GM18951 (cell line): Measurements from ENCODE around the gene SLC39A7.

Source experiments
- POLR2A ChIP-seq: IDR thresholded peaks from 4 replicates; pipeline ENCODE4 v1.6.1; 2011; ENCODE audit warnings: mild to moderate bottlenecking; ENCODE audit not compliant: insufficient read length, insufficient read depth; ENCODE audit errors: extremely low read depth
- in situ Hi-C: fragments of 300-500 bp; cut with MboI; formaldehyde crosslinking; loops from one replicate; pipeline ENCODE4 v1.12.0; 2022; ENCODE audit warnings: low sequenced_read_pairs, mixed read lengths, inconsistent platforms; ENCODE audit not compliant: unreplicated experiment

Gene SLC39A7

DNA sequence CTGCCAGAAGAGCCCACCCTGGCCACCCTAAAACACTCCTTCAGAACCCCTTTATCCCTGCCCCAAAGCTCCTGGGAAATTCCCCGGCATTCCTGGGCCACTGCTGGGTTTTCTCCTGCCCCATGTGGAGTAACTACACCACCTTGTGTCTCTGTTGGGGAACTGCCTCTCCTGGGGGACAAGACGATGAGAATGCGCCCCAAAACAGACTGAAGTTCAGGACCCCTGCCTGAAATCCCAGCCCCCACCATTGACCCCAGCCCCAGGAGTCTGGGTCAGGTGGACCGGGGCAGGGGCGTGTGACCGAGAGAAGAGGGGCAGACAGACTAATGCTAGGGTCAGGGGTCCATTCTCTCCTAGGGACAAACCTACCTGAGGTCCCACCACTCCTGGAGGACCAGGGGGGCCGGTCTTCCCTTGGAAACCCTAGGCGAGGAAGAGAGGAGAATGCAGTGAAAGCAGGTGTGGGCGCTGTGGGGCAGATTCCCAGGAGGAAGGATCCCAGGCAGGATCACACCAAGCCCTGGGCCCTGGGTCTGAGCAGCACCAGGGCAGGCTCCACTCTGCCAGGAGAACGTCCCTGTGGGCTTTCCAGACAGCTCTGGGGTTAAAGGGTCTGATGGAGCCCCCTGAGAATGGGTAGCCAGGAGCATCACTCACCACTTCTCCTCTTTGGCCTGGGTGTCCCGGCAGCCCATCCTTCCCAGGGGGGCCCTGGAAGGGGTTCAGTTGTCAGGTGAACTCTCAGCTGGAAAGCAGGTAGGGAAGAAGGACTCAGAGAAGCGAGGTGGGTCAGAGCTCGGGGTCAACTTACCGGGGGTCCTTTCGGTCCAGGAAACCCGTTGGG lies 27.8 kb upstream of the SLC39A7 start:
- in situ Hi-C loops, result no loop called here
- TF ChIP-seq POLR2A, result no peak

DNA sequence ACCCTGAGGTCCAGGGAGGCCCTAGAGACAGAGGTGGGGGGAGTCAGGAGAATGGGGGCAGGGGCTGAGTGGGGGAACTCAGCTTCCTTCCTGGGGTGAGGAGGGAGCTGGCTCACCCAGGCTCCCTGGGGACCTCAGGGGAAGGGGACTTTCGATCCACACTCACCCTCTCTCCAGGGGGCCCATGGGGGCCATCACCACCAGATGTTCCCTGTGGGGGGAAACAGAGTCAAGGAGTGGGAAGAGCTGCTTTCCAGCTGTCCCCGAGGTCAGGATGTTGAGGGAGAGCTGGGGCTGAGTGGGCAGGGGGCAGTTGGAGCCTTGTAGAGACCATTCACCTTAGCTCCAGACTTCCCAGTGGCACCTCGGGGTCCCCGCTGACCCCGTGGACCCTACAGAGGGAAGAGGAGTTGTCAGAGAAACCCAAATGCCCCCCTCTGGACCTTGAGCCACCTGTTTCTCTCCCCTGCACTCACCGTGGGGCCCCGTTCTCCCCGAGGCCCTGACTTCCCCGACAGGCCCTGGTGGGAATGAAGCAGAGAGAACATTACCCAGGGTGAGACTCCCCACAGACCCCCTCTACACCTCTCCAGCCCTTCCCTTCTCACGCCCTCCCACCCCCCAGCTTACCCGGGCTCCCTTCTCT lies 27.0 kb upstream of the SLC39A7 start:
- in situ Hi-C loops, result no loop called here
- no peak for TF ChIP-seq POLR2A

DNA sequence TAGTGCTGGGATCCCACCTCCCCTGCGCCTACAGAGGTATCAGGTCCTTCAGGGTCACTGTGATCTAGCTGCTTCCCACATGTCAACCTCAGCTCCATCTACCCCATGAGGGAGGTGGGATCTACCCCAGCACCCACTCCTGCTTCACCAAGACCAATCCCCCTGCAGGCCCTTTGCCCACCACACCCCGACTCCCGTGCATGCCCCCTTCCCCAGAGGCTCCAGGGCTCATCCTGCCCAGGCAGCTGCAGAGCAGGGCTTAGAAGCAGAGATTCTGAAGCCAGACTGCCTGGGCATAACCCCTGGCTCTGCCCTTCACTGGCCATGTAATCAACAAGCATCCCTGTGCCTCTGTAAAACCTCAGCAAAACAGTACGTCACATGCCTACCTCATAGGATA lies 25.9 kb upstream of the SLC39A7 start:
- in situ Hi-C loops, result no loop called here
- no peak for TF ChIP-seq POLR2A

DNA sequence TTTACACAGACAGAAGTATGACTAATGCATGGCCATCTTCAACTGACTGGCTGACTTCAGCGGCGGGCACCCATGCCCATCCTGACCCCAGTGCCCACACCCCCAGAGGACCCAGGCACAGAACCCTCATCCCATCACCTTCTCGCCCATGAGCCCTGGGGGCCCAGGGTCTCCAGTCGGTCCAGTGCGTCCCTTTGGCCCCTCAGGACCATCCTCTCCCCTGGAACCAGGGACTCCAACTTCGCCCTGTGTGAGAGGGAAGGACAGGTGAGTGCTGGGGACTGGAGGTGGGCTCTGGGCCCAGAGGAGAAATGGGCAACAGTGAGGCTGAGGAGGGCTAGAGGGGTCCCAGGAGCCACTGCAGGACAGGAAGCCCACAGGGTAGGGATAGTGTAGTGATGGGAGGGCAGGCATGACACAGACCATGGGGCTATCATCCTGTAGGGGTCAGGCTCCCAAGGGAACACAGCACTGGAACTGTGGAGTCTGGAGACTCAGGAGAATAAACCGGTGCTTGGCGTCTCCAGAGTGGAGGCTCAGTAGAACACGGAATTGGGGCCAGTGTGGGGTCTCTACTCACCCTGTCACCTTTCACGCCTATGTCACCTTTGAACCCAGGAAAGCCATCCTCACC lies 25.1 kb upstream of the SLC39A7 start:
- no peak for TF ChIP-seq POLR2A
- in situ Hi-C loops, result no loop called here

DNA sequence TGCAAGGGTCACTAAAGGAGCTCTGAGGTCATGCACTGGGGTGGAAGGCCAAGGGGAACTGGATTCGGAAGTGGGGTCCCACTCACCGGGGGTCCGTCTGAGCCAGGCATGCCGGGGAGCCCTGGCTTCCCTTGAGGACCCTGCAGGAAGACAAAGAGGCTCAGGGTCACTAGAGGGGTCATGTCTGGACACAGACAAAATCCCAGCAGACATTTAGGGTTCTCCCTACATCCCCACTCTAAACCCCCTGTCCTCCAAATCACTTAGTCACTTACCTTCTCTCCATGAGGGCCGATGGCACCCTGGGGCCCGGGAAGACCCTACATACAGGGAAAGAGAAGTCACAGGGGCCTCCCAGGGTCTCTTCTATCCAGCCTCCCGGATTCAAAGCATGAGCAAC lies 23.8 kb upstream of the SLC39A7 start:
- in situ Hi-C loops, result no loop called here
- TF ChIP-seq POLR2A, result no peak

DNA sequence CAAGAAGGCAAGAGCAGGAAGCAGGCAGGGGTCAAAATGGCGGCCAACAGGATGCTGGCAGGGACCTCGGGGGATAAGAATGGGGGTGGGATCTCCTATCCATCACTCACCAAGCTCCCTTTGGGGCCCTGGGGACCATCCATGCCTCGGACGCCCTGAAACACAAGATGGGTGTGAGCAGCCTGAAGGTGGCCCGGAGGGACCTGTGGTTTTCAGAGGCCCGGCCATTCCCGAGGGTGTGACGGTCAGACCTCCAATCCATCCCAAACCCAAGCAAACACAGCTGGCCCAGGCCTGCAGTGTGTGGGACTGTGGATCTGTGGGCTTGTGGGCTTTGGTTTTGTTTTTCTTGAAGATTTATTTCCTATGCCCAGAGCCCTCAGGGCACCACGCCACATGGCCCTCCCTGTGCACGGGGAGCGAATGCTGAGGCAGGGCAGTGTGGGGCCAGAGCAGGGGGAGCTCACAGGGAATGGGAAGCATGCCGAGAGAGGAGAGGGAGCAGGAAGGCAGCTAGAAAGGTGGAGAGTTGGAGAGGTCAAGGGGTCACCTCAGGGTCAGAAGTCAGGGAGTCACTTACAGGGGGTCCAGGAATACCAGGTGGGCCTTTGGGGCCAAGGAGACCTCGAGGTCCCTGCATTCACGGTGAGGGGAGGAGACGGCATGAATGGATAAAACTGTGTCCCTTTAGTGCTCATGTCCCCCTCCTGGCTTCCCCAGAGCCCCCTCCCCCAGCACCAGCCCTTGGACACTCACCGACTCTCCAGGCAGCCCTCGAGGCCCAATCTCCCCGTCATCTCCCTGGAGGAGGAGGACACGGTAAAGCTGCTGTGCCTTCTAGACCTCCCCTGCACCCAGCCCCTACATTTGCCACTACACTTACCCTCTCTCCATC lies 22.9 kb upstream of the SLC39A7 start:
- TF ChIP-seq POLR2A, result no peak
- in situ Hi-C loops, result no loop called here

DNA sequence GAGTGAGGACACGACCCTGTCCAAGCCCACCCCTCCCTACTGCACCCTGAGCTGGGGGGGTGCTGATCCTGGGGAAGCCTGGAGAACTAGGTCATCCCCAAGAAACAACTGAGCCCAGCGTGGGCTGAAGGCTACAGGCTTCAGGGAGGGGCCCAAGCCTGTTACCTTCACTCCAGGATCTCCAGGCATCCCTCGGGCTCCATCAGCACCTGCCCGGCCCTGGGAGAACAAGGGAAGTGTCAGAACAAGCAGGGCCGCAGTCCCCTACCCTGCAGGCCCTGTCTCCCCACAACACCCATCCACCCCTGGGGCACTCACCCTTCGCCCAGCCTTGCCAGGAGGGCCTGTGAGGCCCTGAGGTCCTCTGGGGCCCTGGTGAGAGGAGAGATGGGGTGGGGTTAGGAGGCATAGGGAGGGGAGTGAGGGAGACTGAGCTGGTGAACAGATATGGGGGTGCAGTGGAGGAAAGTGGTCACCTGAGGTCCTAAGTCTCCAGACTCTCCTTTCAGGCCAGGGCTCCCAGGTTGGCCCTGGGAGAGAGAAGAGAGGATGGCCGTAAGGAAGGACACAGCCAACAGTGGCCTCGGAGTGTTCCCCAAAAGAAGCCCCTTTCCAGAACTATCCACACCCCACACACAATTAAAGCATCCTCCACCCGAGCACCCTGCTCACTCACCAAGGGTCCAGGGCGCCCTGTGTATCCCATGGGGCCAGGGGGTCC lies 21.8 kb upstream of the SLC39A7 start:
- TF ChIP-seq POLR2A, result no peak
- in situ Hi-C loops, result no loop called here

DNA sequence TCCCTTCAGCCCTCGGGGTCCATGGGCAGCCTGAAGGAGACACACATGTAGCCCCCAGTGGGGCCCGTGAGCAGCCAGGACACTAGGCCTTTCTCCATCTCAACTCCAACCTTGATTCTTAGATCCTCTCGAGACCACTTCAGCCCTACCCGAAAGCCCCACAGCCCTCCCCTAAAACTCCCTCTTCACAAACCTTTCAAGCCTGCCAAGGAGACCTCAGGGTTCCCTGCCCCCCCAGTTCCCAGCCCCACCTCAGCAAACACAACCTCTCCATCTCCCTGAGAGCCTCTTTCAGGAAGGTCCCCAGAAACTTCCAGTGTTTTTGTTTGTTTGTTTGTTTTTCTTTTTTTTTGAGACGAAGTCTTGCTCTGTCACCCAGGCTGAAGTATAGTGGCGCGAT lies 19.5 kb upstream of the SLC39A7 start:
- TF ChIP-seq POLR2A, result no peak
- in situ Hi-C loops, result no loop called here

DNA sequence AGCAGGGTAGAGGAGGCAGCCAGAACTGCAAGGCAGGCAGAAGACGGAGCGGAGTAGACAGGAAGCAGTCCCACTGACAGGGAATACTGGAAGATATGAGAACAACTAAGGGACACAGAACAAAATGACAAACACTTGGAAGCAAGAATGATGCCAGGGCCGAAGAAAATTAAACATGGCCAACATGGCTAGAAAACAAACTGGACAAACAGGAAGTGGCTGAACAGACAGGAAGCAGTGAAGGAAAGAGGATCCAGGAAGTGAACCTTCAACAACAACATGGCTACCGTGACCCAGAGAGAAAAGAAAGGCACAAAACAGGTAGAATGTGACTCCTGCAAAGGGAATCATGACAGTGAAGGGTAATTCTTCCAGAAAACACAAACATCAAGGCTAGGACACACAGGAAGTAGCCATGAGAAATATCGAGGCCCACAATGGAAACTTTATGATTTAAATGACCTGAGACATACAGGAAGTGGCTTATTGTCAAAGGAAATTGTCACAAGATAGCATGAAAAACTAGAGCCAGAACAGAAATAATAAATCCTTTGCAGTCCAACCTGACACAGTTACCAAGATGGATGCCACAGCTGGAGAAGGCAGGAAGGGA lies 17.5 kb upstream of the SLC39A7 start:
- in situ Hi-C loops, result no loop called here
- TF ChIP-seq POLR2A, result no peak

DNA sequence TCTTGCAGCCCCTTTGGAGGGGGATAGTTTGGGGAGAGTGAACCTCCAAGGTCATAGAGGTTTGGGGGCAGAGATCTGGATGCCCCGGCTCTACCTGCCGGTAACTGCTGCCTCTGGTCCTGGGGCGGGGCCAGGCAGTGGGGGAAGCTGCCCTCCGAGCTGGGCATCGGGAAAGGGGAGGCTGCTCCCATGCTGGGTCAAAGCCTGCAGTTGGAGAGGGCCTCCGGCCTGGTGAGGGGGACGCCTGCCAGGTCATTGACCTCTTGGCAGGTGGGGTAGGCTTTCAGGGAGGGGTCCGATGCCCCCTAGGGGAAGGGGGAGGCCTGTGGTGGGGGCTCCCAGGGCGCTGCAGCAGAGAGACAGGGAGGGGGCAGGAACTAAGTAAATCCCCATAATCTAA lies 15.5 kb upstream of the SLC39A7 start:
- TF ChIP-seq POLR2A, result no peak
- in situ Hi-C loops, result no loop called here

DNA sequence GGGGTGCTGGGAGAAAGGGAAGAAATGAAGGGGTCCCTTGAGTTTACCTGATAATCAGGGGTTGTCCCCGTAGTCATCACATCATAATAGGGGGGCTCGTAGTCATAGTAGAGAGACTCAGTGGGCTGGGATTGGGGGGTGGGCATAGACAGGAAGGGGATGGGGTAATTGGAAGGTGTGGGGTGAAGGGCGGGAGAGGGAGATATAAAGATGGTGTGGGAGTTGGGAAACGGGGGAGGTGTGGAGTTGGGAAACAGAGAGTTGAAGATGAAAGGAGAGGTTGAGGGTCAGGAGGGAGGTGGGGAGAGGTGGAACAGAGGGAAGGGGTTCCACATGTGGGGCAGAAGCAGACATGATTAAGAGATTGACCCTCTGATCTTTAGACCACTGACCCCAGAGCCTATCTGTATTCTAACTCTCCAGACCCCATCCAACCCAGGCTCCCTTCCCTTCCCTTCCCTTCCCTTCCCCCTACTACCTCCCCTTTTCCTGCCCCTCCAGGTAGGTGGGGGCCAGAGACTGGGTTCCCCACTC lies 14.9 kb upstream of the SLC39A7 start:
- in situ Hi-C loops, result no loop called here
- no peak for TF ChIP-seq POLR2A

DNA sequence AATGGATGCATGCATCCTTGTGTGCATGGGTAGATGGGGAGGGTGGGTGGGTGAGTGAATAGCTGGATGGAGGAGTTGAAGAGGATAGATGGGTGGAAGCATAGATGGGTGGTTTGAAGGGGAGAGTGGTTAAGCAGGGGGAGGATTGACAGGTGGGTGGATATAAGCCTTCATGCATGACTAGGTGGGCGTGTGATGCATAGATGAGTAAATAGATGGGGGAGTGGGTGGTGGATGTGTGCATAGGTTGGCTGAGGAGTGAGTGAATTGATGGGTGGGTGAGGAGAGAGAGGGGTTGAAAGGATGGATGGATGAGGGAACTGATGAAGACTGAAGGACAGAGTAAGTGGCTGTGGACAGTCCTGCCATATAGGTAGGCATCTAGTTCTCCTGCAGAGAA lies 12.9 kb upstream of the SLC39A7 start:
- in situ Hi-C loops, result no loop called here
- TF ChIP-seq POLR2A, result no peak

DNA sequence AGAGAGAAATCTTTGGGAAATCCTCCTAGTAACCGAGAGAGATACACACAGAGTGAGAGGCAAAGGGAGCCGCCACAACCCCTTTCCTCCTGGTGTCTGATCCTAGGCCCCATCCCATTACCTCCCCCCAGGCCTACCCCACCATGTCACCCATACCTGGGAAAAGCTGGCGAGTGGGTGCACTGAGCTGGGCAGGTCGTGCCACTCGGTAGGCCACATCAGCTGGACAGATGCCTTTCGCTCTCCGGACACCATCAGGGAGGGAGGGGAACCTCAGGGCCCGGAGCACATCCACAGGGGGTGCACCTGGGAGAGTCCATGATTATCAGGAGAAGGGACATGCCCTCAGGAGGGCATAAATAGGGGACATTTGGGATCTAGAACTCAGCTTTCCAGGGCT lies 11.5 kb upstream of the SLC39A7 start:
- in situ Hi-C loops, result no loop called here
- no peak for TF ChIP-seq POLR2A
